Measurements from ENCODE around the gene SEMA6D.

SEMA6D gene

DNA sequence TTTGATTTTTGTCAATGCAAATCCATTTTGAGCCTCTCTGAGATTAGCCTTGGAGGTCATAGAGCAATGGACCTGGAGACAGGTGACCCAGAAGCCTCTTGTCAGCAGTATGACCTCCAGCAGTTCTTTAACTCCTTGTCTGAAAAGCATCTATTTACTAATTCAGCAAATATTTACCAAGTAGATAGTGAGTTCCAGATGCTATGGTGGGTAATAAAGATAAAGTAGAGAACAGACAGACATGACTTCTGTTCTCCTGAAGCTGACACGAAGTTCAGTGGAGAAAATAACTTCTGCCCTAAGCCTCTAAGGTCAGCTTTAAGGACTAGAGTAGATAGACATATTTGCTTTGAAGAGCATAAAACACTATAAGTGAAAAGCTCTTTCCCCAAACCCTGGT lies 26.6 kb downstream of the SEMA6D start:
- H3K27ac ChIP-seq, result no peak overlapping the region
- TF ChIP-seq, protein P1, sequence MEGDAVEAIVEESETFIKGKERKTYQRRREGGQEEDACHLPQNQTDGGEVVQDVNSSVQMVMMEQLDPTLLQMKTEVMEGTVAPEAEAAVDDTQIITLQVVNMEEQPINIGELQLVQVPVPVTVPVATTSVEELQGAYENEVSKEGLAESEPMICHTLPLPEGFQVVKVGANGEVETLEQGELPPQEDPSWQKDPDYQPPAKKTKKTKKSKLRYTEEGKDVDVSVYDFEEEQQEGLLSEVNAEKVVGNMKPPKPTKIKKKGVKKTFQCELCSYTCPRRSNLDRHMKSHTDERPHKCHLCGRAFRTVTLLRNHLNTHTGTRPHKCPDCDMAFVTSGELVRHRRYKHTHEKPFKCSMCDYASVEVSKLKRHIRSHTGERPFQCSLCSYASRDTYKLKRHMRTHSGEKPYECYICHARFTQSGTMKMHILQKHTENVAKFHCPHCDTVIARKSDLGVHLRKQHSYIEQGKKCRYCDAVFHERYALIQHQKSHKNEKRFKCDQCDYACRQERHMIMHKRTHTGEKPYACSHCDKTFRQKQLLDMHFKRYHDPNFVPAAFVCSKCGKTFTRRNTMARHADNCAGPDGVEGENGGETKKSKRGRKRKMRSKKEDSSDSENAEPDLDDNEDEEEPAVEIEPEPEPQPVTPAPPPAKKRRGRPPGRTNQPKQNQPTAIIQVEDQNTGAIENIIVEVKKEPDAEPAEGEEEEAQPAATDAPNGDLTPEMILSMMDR (conservative IDR thresholded peaks at IDR 0.05), result no peak

DNA sequence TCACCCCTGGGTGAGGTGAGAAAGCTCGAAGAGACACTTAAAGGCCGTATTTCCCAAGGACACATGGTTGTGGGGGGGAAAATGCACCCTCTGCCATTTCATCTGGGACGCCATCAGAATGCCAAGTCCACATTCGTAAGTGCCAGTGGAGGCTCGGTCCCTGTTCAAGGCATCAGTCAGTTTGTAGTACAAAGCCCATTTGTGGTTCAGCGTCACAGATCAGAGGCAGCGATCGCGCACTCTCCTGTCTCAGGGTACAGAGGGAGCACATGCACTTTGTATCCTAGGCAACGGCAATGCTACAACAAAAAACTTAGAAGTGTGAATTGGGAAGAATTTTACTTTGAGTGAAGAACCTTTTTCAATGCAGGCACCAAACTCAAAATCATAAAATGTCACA lies 27.2 kb downstream of the SEMA6D start:
- TF ChIP-seq, protein P1 (conservative IDR thresholded peaks at IDR 0.05), result no peak
- no peak overlapping the region for H3K27ac ChIP-seq

DNA sequence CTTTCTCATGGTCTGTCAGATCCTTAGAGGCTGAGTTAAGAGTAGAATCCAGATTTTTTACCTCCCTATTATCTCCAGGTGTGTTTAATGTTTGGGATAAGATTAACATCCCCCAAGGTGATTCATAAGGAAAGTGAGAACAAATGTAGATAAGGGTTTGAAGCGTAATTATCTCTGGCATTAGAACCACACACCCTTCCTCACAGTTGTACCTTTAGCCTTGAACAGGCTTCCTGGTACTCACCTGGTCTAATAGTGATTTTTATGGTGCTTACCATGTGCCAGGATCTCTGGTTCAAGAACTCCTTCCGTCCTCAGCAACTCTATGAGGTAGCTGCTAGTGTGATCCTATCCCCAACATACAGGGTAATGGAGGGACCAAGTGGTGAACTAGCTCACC lies 27.7 kb downstream of the SEMA6D start:
- no peak overlapping the region for H3K27ac ChIP-seq
- TF ChIP-seq, protein P1 (conservative IDR thresholded peaks at IDR 0.05), result no peak

DNA sequence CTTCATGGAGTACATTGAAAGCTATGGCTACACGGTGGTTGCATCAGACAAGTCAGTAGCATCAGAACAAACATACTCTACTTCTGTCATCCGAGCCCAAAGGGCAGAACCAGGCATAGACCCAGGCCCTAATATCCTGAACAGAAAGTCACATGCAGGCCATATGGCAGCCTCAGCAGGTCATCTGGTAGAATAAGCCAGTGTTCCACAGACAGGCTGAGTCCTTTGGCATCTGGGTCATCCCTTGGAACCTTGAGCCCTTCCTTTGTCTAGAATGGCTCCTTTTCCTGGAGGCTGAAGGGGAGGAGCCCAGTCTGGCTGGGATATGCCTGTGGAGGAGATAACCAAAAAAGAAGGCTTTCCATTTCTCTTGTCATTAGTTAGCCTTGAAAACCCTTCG lies 29.2 kb downstream of the SEMA6D start:
- TF ChIP-seq, protein P1 (conservative IDR thresholded peaks at IDR 0.05), result no peak

DNA sequence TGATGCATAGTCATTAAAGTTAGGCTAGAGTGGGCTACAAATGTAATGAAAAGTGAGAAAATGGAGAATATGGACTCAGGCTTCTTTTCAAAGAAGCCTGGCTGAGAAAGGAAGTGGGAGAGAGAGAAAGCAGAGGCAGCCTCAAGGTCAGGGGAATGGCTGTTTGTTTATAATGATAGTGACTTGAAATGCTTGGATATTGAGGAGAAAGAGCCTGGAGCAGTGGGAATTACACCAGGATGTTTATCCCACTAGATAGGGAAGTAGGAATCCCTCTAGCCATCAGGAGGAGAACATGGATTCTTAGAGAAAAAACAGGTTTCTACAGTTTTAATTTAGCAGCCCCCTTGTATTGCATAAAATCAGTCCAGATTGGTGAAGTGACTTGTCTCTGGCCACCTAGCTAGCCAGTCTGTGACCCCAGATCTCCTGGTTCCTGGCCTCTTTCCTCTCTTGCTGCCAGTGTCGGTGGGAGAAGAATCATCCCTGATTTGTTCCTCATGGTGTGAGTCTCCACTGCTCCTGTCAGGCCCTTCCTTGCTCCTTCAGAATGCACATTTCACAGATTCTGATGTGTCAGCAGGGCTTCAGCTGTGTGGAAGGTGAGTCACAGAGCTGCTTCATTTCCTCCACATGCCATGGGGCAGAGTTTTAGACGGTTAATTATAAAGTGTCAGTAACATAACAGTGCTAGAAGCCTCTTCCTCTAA lies 32.9 kb downstream of the SEMA6D start:
- TF ChIP-seq, protein P1 (conservative IDR thresholded peaks at IDR 0.05), result no peak
- no peak overlapping the region for H3K27ac ChIP-seq

More for the DNA sequence above, 29.2 kb downstream of the SEMA6D start:
- H3K27ac ChIP-seq, result no peak overlapping the region

DNA sequence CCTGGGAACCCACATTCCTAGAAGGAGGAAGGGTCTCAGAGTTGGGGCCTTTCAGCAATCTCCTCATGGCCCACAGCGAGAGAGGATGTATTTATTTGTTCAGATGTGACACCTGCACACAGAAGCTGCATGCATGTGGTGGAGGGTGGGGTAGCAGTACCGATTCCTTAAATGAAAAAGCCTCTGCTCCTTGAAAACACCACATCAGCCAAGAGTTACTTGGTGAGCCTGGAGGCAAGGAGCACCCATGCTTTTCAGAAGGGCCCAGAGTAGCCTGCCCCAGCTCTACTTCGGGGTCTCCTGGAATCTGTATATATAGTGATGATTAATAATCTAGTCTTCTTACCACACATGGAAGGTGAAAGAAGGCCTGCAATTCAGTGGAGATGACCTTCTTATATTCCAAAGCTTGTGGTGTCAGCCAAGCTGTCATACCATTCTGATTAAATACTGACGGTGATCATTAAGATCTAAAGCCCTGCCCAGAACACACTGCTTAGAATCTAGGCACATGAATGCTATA lies 33.5 kb downstream of the SEMA6D start:
- TF ChIP-seq, protein P1 (conservative IDR thresholded peaks at IDR 0.05), result no peak
- H3K27ac ChIP-seq, result no peak overlapping the region

DNA sequence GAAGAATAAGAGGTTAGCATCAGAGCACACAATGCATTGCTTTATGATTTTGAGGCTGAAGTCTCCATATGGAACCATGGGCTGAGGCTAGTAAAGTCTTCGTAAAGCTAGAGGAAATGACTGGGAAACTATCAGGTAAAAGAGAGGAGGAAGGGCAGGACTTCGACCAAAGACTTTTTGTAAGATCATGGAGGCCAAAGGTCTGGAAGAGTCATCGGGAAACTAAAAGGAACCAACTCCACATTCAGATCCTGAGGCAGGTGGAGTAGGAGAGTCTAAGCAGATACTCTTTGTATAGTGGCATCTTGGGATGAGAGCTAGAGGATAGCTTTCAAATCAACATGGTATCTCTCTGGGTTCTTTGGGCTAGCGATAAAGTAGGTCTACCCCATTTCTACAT lies 36.3 kb downstream of the SEMA6D start:
- H3K27ac ChIP-seq, result no peak overlapping the region
- TF ChIP-seq, protein P1 (conservative IDR thresholded peaks at IDR 0.05), result no peak
